Endodermal cell (in vitro differentiated cells): Measurements from ENCODE around the gene HMGXB3. TPM values are rescaled to one million over a fixed set of nuclear protein-coding genes. Genes with fewer than 3 reads are reported as not detected.

Source experiments
- DNase-seq: peaks from one replicate; pipeline ENCODE4 v3.0.0-alpha.2; 2017
- H3K27ac ChIP-seq: 2 replicates; pipeline ENCODE4 v1.5.1; 2013; ENCODE audit warnings: mild to moderate bottlenecking, low read depth, low read length, moderate library complexity
- H3K27me3 ChIP-seq: 2 replicates; pipeline ENCODE4 v1.6.1; 2013; ENCODE audit warnings: mild to moderate bottlenecking, low read length, moderate library complexity; ENCODE audit not compliant: insufficient read depth, control insufficient read depth, poor library complexity, severe bottlenecking
- H3K36me3 ChIP-seq: 2 replicates; pipeline ENCODE4 v1.7.0; 2013; ENCODE audit warnings: mild to moderate bottlenecking, low read length, moderate library complexity; ENCODE audit not compliant: control insufficient read depth, insufficient read depth
- H3K4me1 ChIP-seq: one replicate; pipeline ENCODE4 v1.7.0; 2013; ENCODE audit warnings: low read length; ENCODE audit not compliant: control insufficient read depth, insufficient read depth
- H3K4me3 ChIP-seq: 2 replicates; pipeline ENCODE4 v1.5.1; 2013; ENCODE audit warnings: mild to moderate bottlenecking, low read length, moderate library complexity
- H3K9ac ChIP-seq: 2 replicates; pipeline ENCODE4 v1.6.1; 2013; ENCODE audit warnings: mild to moderate bottlenecking, low read length, moderate library complexity; ENCODE audit not compliant: poor library complexity, severe bottlenecking; ENCODE audit errors: extremely low read depth
- H3K9me3 ChIP-seq: 2 replicates; pipeline ENCODE4 v1.6.1; 2013; ENCODE audit warnings: mild to moderate bottlenecking, low read length, moderate library complexity; ENCODE audit not compliant: control insufficient read depth
- H3K27ac Mint-ChIP-seq: 2 replicates; pipeline ENCODE4 v1.8.0; 2020; ENCODE audit warnings: mixed read lengths
- H3K27me3 Mint-ChIP-seq: 2 replicates; pipeline ENCODE4 v1.8.0; 2021; ENCODE audit warnings: mild to moderate bottlenecking, mixed read lengths; ENCODE audit not compliant: insufficient read depth
- H3K36me3 Mint-ChIP-seq: 2 replicates; pipeline ENCODE4 v1.8.0; 2020; ENCODE audit warnings: low read depth, mixed read lengths
- H3K4me1 Mint-ChIP-seq: 2 replicates; pipeline ENCODE4 v1.8.0; 2020; ENCODE audit warnings: mixed read lengths
- H3K4me3 Mint-ChIP-seq: 2 replicates; pipeline ENCODE4 v1.8.0; 2020; ENCODE audit warnings: mild to moderate bottlenecking, moderate library complexity, mixed read lengths
- H3K9me3 Mint-ChIP-seq: 2 replicates; pipeline ENCODE4 v1.8.0; 2020; ENCODE audit warnings: mild to moderate bottlenecking, mixed read lengths
- CTCF ChIP-seq: fragments of 200-600 bp; sonication (generic); conservative IDR thresholded peaks from 2 replicates; pipeline ENCODE4 v1.5.0; 2021; ENCODE audit warnings: antibody characterized with exemption, mild to moderate bottlenecking
- WGBS, 2 experiments: methylation state at CpG; one replicate each; pipeline versions ENCODE4 v1.1.5 to v1.1.7; 2013; ENCODE audit warnings: missing lambda C conversion rate in 2 of 2, mixed read lengths in 1 of 2; ENCODE audit not compliant: insufficient coverage in 1 of 2, insufficient read length in 1 of 2; 5-methylcytosine and 5-hydroxymethylcytosine counted together
- total RNA-seq, 2 donors: library from RNA; stranded (reverse); fragmentation: NEBNext Ultra II Directional in 1 of 2; extraction: Animal tissue kit (Norgen Biotek cat#: 25700) in 1 of 2; gene quantifications; 2 replicates in 1 of 2; 3 replicates in 1 of 2; pipeline ENCODE4 v1.2.1, GENCODE V29; 2021

The HMGXB3 gene
- total RNA-seq, 2 donors from 2014 or later: 41.0 to 43.5 TPM

DNA sequence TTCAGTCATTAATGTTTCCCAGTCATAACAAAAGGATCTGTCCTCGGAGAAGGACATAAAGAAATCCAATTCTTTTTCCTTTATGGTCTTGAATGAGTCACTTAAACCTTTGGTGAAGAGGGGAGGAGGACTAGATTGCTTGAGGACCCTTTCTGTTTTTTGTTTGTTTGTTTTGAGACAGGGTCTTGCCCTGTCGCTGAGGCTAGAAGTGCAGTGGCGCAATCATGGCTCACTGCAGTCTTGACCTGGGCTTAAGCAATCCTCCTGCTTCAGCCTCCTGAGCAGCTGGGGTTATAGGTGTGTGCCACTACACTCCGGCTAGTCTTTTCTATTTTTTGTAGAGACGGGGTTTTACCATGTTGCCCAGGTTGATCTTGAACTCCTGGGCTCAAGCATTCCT, 12.4 kb upstream of the HMGXB3 start:
- DNase-seq: no peak
- no peaks in the 10 kb centered on the region for H3K27me3 Mint-ChIP-seq
- peaks cover 5% of the 10 kb centered on the region for H3K36me3 ChIP-seq
- H3K9me3 Mint-ChIP-seq: no peaks in the 10 kb centered on the region
- no peaks in the 10 kb centered on the region for H3K9me3 ChIP-seq
- WGBS, 2 experiments: 92 to 95% methylated on average over 4 to 5 of the region's 5 CpGs
- H3K27me3 ChIP-seq: no peaks in the 10 kb centered on the region
- H3K4me1 Mint-ChIP-seq: peaks cover 3% of the 10 kb centered on the region
- no peak for TF ChIP-seq CTCF
- no peaks in the 10 kb centered on the region for H3K4me1 ChIP-seq
- no peak overlapping the region for H3K4me3 Mint-ChIP-seq
- H3K4me3 ChIP-seq: no peak overlapping the region
- H3K27ac ChIP-seq: no peak overlapping the region
- peak overlapping the region; percentile 30 for H3K27ac Mint-ChIP-seq
- no peaks in the 10 kb centered on the region for H3K36me3 Mint-ChIP-seq
- no peak overlapping the region for H3K9ac ChIP-seq

DNA sequence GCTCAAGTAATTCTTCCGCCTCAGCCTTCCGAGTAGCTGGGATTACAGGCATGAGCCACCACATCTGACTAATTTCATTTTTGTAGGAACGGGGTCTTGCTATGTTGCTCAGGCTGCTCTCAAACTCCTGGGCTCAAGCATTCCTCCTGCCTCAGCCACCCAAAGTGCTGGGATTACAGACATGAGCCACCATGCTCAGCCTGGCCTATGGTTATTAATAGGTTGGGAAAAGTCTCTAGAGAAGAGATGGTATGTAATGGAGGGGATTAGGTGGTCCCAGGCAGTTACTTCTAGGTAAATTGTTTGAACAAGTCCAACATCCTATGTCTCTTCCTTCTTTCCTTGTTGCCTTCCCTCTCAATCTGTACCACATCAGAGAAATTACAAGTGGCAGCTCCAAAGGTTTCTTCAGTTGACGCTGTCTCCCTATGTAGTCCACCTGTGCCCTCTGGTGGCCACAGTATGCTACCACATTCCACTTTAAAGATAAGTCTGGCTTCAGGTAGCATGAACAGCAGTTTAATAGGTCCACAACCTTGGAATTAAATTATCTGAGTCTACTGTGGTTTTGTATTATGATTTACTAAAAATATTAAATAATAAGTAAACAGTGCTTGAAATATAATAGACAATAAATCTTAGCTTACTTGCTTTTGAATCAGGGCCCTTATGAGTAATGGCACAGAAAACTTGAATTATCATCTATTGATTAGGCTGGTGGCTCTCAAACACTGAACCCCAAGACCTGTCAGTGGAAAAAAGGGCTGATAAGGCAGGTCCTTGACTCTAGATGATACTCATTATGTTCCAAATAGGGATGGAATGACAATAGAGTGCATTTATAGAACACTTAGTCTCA, 9.8 kb upstream of the HMGXB3 start:
- Mint-ChIP-seq H3K4me1 (peaks cover 3% of the 10 kb centered on the region), H3K27me3 (no peaks in the 10 kb centered on the region), H3K27ac (no peak overlapping the region), H3K9me3 (no peaks in the 10 kb centered on the region), H3K4me3 (no peak overlapping the region), H3K36me3 (peaks cover 4% of the 10 kb centered on the region)
- Histone ChIP-seq H3K9ac (no peak overlapping the region), H3K27ac (no peak overlapping the region), H3K9me3 (no peaks in the 10 kb centered on the region), H3K4me1 (no peaks in the 10 kb centered on the region), H3K27me3 (no peaks in the 10 kb centered on the region), H3K36me3 (no peaks in the 10 kb centered on the region), H3K4me3 (no peak overlapping the region)
- TF ChIP-seq CTCF: peak; percentile 97
- peak; percentile 89 for DNase-seq
- 65 to 89% methylated on average over 3 to 4 of the region's 4 CpGs for WGBS, 2 experiments

GRCh38 chr5:149993471-149993870, 7.1 kb upstream of the HMGXB3 start:
- no peaks in the 10 kb centered on the region for H3K9me3 ChIP-seq
- no peak overlapping the region for H3K4me3 ChIP-seq
- H3K4me1 Mint-ChIP-seq: peaks cover 3% of the 10 kb centered on the region
- H3K27me3 Mint-ChIP-seq: no peaks in the 10 kb centered on the region
- no peak for DNase-seq
- no peak overlapping the region for H3K27ac Mint-ChIP-seq
- H3K4me3 Mint-ChIP-seq: no peak overlapping the region
- no peaks in the 10 kb centered on the region for H3K36me3 ChIP-seq
- H3K4me1 ChIP-seq: no peaks in the 10 kb centered on the region
- no peak overlapping the region for H3K27ac ChIP-seq
- 91 to 100% methylated on average over 1 to 3 of the region's 3 CpGs for WGBS, 2 experiments
- no peaks in the 10 kb centered on the region for H3K27me3 ChIP-seq
- no peak for TF ChIP-seq CTCF
- H3K9ac ChIP-seq: no peak overlapping the region
- H3K9me3 Mint-ChIP-seq: no peaks in the 10 kb centered on the region
- H3K36me3 Mint-ChIP-seq: peaks cover 4% of the 10 kb centered on the region
